ENCODE data around the gene CENPT. TPM values are rescaled to one million over a fixed set of nuclear protein-coding genes. Genes with fewer than 3 reads are reported as not detected.

CENPT gene
- total RNA-seq, 1 donor from 2014 or later, result 153 TPM

DNA sequence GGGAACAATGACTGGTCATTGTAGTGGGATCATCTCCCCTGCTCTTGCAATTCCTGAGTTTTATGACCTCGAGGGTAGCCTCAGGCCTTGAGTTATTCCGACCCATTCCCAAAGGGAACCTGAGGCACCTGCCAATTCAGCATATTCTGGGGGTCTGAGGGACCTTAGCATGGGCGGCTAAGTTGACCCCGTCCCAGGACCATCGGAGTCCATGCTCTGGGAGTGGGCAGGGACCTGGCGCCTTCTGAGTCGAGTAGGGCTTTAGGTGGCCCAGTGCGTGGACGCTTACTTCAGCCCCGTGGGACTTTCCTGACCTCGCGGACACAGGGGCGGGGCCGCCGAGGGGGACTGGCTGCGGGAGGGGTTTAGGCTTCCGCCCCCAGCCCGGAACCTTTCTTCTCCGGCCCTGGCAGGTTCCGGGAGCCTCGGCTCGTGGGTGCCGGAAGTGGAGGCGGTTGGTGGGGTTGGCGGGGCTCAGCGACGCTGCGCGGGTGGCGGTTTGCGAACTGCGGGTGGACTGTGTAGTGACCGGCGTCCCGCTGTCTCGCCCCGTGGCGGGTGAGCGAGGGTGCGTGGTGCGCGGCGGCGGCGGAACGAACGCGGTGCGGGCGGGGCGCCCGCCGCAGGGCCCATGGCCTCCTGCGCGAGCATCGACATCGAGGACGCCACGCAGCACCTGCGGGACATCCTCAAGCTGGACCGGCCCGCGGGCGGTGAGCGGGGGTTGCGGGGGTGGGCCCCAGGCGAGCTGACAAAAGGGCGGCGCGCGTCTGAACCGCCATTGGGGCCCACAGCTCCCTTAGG lies 25.3 kb upstream of the CENPT start, which contains the start of gene EDC4:
Gene EDC4, plus strand, starts transcription at position 422 of the 804 bp plus-strand sequence. Its CDS starts 210 bp downstream, at position 632.
- H3K27ac Mint-ChIP-seq (ENCODE audit: unreplicated experiment), result peak within 1 kb of the TSS; percentile 91
- peak; percentile 88 for DNase-seq
- peaks cover 14% of the 10 kb centered on the region for H3K4me1 Mint-ChIP-seq (ENCODE audit: low read depth, unreplicated experiment)
- H3K27me3 Mint-ChIP-seq (ENCODE audit: unreplicated experiment), result peaks cover 3% of the 10 kb centered on the region
- peaks cover 10% of the 10 kb centered on the region for H3K9me3 Mint-ChIP-seq (ENCODE audit: unreplicated experiment)
- H3K4me3 Mint-ChIP-seq (ENCODE audit: unreplicated experiment), result peak within 1 kb of the TSS; percentile 94
- H3K36me3 Mint-ChIP-seq (ENCODE audit: unreplicated experiment), result no peaks in the 10 kb centered on the region
- TF ChIP-seq, protein P1, sequence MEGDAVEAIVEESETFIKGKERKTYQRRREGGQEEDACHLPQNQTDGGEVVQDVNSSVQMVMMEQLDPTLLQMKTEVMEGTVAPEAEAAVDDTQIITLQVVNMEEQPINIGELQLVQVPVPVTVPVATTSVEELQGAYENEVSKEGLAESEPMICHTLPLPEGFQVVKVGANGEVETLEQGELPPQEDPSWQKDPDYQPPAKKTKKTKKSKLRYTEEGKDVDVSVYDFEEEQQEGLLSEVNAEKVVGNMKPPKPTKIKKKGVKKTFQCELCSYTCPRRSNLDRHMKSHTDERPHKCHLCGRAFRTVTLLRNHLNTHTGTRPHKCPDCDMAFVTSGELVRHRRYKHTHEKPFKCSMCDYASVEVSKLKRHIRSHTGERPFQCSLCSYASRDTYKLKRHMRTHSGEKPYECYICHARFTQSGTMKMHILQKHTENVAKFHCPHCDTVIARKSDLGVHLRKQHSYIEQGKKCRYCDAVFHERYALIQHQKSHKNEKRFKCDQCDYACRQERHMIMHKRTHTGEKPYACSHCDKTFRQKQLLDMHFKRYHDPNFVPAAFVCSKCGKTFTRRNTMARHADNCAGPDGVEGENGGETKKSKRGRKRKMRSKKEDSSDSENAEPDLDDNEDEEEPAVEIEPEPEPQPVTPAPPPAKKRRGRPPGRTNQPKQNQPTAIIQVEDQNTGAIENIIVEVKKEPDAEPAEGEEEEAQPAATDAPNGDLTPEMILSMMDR (IDR thresholded peaks at IDR 0.05; ENCODE audit: partially characterized antibody, unreplicated experiment), result no peak

DNA sequence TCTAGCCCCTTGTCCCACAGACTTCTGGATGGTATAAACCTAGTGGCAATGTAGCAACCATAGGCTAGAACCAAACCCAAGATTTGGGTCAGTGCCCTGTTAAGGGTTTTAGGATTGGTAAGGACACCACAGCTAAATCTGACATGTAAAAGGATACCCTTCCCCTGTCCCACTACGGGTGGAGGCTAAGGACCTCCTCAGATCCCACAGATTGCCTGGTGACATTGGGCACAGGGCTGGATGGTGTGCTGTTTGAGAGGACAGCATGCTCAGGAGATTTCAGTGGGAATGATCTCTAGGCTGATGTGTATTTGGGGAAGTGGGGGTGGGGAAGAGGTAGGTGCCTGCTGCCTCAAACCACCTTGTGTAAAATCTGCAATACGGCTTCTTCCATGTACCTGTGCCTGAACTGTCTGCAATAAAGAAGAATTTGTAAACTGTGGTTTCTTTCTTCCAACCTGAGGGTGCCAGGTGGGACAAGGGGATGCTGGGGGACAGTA lies 24.7 kb upstream of the CENPT start:
- Mint-ChIP-seq H3K9me3 (ENCODE audit: unreplicated experiment) (peaks cover 10% of the 10 kb centered on the region), H3K4me3 (ENCODE audit: unreplicated experiment) (peak overlapping the region; percentile 55), H3K27ac (ENCODE audit: unreplicated experiment) (peak overlapping the region; percentile 56), H3K36me3 (ENCODE audit: unreplicated experiment) (no peaks in the 10 kb centered on the region), H3K4me1 (ENCODE audit: low read depth, unreplicated experiment) (peaks cover 14% of the 10 kb centered on the region), H3K27me3 (ENCODE audit: unreplicated experiment) (no peaks in the 10 kb centered on the region)
- TF ChIP-seq, protein P1 (IDR thresholded peaks at IDR 0.05; ENCODE audit: partially characterized antibody, unreplicated experiment), result no peak
- DNase-seq, result no peak

GRCh38 chr16:67871256-67871655 lies 23.8 kb upstream of the CENPT start:
- Mint-ChIP-seq H3K9me3 (ENCODE audit: unreplicated experiment) (peaks cover 10% of the 10 kb centered on the region), H3K27ac (ENCODE audit: unreplicated experiment) (no peak overlapping the region), H3K4me3 (ENCODE audit: unreplicated experiment) (no peak overlapping the region), H3K36me3 (ENCODE audit: unreplicated experiment) (no peaks in the 10 kb centered on the region), H3K27me3 (ENCODE audit: unreplicated experiment) (no peaks in the 10 kb centered on the region), H3K4me1 (ENCODE audit: low read depth, unreplicated experiment) (peaks cover 14% of the 10 kb centered on the region)
- DNase-seq, result no peak
- TF ChIP-seq, protein P1 (IDR thresholded peaks at IDR 0.05; ENCODE audit: partially characterized antibody, unreplicated experiment), result no peak

- no peak overlapping the region for H3K27ac Mint-ChIP-seq (ENCODE audit: unreplicated experiment)
- H3K9me3 Mint-ChIP-seq (ENCODE audit: unreplicated experiment), result peaks cover 6% of the 10 kb centered on the region
- H3K4me3 Mint-ChIP-seq (ENCODE audit: unreplicated experiment), result no peak overlapping the region
These were observed 22.2 kb upstream of the CENPT start for GRCh38 chr16:67869653-67870052.

More at GRCh38 chr16:67869653-67870052, 22.2 kb upstream of the CENPT start:
- Mint-ChIP-seq H3K27me3 (ENCODE audit: unreplicated experiment) (no peaks in the 10 kb centered on the region), H3K4me1 (ENCODE audit: low read depth, unreplicated experiment) (peaks cover 10% of the 10 kb centered on the region), H3K36me3 (ENCODE audit: unreplicated experiment) (no peaks in the 10 kb centered on the region)
- no peak for DNase-seq
- TF ChIP-seq, protein P1 (IDR thresholded peaks at IDR 0.05; ENCODE audit: partially characterized antibody, unreplicated experiment), result no peak

Data from glutamatergic neuron (in vitro differentiated cells).